ENCODE measurements around the gene RANBP9. TPM values are rescaled to one million over a fixed set of nuclear protein-coding genes. Genes with fewer than 3 reads are reported as not detected.

Gene RANBP9
- total and polyA plus RNA-seq, 2 of the 13 experiments (the other 11 are each of a cell fraction or from before 2014, with no cell fraction given) = 26.6 to 30.6 TPM

DNA sequence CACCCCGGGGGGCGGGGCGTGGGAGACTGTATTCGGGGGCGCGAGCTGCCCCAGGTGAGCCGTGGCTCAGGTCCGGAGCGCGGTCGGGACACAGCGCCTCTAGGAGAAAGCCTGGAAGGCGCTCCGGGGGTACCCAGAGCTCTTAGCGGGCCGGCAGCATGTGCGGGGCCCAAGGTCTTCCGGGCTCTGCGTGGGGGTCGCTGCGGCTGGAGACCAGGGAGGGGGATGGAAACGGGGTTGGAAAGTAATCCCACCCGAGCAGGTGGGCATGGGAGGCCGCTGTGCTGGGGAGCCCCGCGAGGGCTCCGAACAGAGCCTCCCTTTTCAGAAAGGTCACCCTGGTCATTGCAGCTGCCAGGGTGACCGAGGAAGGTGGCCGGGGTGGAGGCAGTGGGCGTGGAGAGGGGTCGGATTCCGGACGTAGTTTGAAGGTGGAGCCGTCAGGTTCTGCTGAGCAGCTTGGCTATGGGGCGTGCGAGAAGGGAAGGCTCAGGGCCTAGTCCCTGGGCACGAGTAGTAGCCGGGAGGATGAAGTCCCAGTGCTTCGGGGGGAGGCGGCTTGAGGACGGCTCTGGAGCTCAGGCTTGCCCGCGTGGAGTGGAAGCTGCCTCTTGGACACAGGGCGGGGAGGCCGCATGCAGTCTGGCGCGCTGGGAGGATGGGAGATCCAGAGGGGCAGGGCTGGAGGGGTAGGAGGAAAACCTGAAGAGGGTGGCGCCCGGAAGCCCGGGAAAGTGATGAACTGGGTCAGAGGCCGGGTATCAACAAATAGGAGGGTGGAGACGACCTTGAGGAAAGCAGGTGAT, 136.9 kb downstream of the RANBP9 start, which contains the start of gene SIRT5 (continued):
- TF ChIP-seq SPEN (CRISPR knock-in tag; IDR thresholded peaks at IDR 0.05; ENCODE audit: low read depth) (peak; percentile 82), SP140L (CRISPR knock-in tag; IDR thresholded peaks at IDR 0.05; ENCODE audit: borderline replicate concordance) (peak; percentile 25; the same call in 1 of the 2 replicates), MIER2 (CRISPR knock-in tag; IDR thresholded peaks at IDR 0.05) (0 out of 2 replicates have a peak, but pooled peaks have one; percentile 24), SRSF4 (IDR thresholded peaks at IDR 0.05; ENCODE audit: low read depth, low read length, poor library complexity, severe bottlenecking) (no peak), POLR2A (IDR thresholded peaks at IDR 0.05; ENCODE audit: insufficient read depth in 1 of 2, low read depth in 2 of 2, low read length in 2 of 2) (peak; percentile 80 to 86), ZNF749 (CRISPR knock-in tag; IDR thresholded peaks at IDR 0.05; ENCODE audit: borderline replicate concordance) (peak; percentile 72; the same call in 1 of the 2 replicates), ZNF510 (CRISPR knock-in tag; IDR thresholded peaks at IDR 0.05; ENCODE audit: low read depth) (0 out of 2 replicates have a peak, but pooled peaks have one; percentile 87), ZNF180 (CRISPR knock-in tag; IDR thresholded peaks at IDR 0.05; ENCODE audit: borderline replicate concordance, low read depth) (no peak), TSC22D2 (CRISPR knock-in tag; IDR thresholded peaks at IDR 0.05; ENCODE audit: borderline replicate concordance) (peak; percentile 42; the same call in 1 of the 2 replicates), TAF15 (IDR thresholded peaks at IDR 0.05; ENCODE audit: low read depth, low read length, poor library complexity, severe bottlenecking) (peak; percentile 98), ZNF841 (CRISPR knock-in tag; IDR thresholded peaks at IDR 0.05; ENCODE audit: borderline replicate concordance) (no peak; the same call in 1 of the 2 replicates), ZGPAT (CRISPR knock-in tag; IDR thresholded peaks at IDR 0.05) (peak; percentile 91), ZNF878 (CRISPR knock-in tag; IDR thresholded peaks at IDR 0.05) (peak; percentile 87; the same call in 1 of the 2 replicates), TBX3 (IDR thresholded peaks at IDR 0.05; ENCODE audit: borderline replicate concordance) (no peak; the same call in 1 of the 2 replicates), WIZ (CRISPR knock-in tag; IDR thresholded peaks at IDR 0.05) (peak; percentile 73; the same call in 1 of the 2 replicates), PHF20 (CRISPR knock-in tag; IDR thresholded peaks at IDR 0.05) (peak; percentile 82), ZNF724P (CRISPR knock-in tag; IDR thresholded peaks at IDR 0.05; ENCODE audit: borderline replicate concordance) (no peak; the same call in 1 of the 2 replicates), XBP1 (CRISPR knock-in tag; IDR thresholded peaks at IDR 0.05) (no peak)
- TF ChIP-seq, protein P1, sequence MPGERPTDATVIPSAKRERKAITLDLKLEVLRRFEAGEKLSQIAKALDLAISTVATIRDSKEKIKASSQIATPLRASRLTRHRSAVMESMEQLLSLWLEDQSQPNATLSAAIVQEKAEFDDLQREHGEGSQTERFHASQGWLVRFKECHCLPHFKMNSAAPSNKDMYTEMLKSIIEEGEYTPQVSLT (CRISPR knock-in tag; IDR thresholded peaks at IDR 0.05; ENCODE audit: borderline replicate concordance, low read depth) = no peak
- TF ChIP-seq, protein P2, sequence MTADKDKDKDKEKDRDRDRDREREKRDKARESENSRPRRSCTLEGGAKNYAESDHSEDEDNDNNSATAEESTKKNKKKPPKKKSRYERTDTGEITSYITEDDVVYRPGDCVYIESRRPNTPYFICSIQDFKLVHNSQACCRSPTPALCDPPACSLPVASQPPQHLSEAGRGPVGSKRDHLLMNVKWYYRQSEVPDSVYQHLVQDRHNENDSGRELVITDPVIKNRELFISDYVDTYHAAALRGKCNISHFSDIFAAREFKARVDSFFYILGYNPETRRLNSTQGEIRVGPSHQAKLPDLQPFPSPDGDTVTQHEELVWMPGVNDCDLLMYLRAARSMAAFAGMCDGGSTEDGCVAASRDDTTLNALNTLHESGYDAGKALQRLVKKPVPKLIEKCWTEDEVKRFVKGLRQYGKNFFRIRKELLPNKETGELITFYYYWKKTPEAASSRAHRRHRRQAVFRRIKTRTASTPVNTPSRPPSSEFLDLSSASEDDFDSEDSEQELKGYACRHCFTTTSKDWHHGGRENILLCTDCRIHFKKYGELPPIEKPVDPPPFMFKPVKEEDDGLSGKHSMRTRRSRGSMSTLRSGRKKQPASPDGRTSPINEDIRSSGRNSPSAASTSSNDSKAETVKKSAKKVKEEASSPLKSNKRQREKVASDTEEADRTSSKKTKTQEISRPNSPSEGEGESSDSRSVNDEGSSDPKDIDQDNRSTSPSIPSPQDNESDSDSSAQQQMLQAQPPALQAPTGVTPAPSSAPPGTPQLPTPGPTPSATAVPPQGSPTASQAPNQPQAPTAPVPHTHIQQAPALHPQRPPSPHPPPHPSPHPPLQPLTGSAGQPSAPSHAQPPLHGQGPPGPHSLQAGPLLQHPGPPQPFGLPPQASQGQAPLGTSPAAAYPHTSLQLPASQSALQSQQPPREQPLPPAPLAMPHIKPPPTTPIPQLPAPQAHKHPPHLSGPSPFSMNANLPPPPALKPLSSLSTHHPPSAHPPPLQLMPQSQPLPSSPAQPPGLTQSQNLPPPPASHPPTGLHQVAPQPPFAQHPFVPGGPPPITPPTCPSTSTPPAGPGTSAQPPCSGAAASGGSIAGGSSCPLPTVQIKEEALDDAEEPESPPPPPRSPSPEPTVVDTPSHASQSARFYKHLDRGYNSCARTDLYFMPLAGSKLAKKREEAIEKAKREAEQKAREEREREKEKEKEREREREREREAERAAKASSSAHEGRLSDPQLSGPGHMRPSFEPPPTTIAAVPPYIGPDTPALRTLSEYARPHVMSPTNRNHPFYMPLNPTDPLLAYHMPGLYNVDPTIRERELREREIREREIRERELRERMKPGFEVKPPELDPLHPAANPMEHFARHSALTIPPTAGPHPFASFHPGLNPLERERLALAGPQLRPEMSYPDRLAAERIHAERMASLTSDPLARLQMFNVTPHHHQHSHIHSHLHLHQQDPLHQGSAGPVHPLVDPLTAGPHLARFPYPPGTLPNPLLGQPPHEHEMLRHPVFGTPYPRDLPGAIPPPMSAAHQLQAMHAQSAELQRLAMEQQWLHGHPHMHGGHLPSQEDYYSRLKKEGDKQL (CRISPR knock-in tag; IDR thresholded peaks at IDR 0.05; ENCODE audit: low read depth) = peak; percentile 54; the same call in 1 of the 2 replicates
- TF ChIP-seq, protein P3, sequence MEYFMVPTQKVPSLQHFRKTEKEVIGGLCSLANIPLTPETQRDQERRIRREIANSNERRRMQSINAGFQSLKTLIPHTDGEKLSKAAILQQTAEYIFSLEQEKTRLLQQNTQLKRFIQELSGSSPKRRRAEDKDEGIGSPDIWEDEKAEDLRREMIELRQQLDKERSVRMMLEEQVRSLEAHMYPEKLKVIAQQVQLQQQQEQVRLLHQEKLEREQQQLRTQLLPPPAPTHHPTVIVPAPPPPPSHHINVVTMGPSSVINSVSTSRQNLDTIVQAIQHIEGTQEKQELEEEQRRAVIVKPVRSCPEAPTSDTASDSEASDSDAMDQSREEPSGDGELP (IDR thresholded peaks at IDR 0.05; ENCODE audit: borderline replicate concordance, low read depth) = peak; percentile 90; the same call in 1 of the 2 replicates
